Stimulated activated CD8-positive, alpha-beta memory T cell treated with anti-CD3 and anti-CD28 coated beads, Interleukin-15, amount 100 ng/mL, for 1 hour (primary cell): Measurements from ENCODE around the gene PGLYRP3.

Source experiments
- DNase-seq: peaks from one replicate; pipeline ENCODE4 v3.0.0-alpha.2; 2020; ENCODE audit warnings: low read depth

The PGLYRP3 gene

DNA sequence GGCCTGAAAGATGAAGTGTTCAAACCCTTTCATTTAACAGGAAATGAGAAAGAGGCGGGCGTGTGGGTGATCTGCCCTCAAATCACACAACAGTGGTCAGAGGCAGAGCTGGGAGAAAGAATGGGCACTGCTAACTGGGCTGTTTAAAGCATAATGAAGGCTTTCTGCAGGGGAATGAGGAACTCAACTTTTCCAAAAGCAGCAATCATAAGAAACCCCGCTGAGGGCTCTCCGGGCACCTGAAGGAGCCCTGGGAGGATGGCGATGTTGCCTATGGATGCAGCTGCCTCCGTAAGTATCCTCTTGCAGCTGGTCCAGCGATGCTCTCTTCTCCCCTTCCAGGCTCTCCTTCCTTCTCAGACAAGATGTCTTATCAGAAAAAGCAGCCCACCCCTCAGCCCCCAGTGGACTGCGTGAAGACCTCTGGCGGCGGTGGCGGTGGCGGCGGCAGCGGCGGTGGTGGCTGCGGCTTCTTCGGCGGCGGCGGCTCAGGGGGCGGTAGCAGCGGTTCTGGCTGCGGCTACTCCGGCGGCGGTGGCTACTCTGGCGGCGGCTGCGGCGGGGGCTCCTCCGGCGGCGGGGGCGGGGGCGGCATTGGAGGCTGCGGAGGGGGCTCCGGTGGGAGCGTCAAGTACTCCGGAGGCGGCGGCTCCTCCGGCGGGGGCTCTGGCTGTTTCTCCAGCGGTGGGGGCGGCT is 52.0 kb downstream of the PGLYRP3 start:
- DNase-seq = no peak

DNA sequence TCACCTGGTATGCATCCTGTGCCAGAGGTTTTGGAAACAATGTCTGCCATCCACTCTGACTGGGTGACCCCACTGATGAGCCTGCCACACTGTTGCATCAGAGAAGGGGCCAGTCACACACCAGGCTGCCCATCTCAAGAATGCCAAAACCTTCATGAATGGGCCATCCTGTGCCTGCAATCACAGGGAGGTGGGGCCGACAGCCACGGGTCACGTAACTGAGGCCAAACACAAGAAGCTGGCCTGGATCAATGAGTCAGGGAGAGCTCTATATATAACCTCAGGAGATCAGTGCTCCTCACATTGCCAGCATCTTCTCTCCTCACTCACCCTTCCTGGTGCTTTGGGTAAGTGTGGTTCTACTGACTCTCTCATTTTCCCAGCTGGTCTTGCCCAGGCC is 53.4 kb downstream of the PGLYRP3 start, which contains the start of gene LORICRIN:
Gene LORICRIN, plus strand, starts transcription at position 301 of the 400 bp plus-strand sequence. CDS start 1,263 bp downstream, outside the sequence.
- DNase-seq = no peak

DNA sequence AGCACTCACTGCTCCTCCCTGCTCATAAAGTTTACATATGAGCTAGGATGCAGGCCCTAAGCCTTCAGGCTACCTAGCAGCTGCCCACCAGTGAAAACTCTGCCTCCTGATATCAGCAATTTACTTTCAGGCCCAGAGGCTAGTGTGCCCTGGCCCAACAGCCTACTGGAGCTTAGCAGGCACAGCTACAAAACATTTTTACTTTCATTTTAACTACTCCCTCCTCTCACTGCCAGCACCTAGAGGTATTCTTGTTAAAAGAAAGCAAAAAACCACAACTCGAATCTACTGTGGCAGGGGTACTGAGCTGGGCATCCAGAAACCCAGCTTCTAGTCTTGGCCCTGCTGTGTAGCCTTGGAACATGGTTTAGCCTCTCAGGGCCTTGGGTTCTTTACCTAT is 59.1 kb downstream of the PGLYRP3 start:
- DNase-seq = no peak

DNA sequence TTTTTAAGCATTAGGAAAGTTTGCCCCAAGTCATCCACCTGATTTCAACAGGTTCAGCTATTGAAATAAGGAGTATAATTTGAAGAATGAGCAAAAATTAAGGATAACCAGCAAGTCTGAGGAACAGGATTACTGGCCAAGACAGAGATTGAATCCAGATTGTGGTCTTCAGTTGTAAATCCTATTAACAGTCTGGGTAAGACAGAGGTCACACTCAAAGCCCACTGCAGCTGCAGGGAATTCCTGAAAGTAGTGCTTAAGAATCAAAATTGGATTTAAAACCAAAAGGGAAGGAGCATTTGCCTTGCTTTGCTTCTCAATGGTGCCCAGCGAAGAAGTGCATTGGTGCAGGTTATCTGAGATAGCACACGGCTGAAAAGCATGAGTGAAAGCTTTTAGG is 59.7 kb downstream of the PGLYRP3 start:
- DNase-seq = no peak

DNA sequence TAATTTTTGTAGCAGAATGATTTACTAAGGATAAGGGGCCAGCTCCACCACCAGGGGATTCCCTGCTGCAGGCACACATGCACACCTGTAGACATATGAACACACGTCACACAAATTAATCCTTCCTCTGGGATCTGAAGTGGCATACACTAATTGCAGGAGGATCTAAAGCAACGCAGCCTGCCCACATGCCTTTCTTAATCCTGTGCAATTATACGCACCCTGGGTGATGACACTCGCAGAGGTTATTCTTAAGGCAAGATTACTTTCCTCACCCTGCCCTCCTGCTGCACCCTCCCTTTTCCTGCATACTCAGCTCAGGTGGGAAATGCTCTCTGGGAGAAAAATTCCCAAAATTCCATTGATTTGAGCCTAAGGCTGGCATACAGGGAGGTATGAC is 60.8 kb downstream of the PGLYRP3 start:
- DNase-seq = no peak

DNA sequence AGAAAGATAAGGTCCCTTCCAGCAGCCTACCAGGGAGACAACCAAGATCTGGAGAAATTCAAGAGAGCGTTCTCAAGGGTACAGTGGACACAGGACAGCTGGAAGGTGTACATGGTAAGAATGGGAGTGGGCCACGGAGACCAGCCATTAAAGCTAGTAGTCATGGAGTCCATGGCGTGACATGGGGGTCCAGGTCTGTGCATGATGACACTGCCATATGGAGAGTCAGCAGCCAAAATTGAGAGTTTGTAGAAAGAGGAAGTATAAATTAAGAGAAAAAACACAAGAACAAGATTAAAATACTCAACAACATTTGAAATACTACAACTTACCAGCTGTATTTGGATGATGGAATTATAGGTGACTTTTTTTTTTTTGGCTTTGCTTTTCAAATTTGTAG is 61.2 kb downstream of the PGLYRP3 start:
- DNase-seq = no peak

DNA sequence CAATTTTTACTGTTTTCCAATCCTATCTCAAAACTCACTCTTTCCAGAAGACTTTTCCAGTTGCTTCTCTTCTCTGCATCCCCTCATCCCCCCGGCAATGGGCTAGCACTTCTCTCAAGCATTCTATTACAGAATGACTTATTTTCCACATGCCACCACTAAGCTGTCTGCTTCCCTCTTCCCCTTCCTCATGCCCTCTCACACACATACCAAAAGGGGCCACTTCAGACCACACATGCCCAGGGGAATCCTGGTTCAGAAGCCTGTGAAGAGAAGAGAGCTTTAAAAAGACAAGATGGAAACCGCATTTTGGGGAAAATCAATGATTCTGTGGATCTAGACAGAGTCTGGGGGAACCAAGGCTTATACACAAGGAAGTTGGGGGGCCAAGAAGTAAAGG is 61.7 kb downstream of the PGLYRP3 start:
- no peak for DNase-seq

DNA sequence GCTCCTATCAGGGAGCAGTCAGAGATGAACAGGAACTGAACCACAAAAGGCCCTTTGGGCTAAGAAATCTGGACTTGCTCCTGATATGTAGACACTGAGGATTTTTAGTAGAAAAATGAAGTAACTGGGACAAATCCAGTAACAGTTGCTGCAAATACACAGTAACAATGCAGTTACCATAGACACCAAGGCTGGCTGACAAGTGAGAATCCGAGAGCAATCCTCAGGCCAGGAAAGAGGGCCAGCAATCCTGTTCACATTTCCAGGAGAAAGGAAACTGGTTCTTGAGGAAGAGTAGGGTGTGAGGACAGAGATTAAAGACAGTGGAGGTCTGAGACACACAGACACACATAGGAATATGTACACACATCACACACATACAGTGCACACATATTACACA is 62.6 kb downstream of the PGLYRP3 start:
- no peak for DNase-seq

DNA sequence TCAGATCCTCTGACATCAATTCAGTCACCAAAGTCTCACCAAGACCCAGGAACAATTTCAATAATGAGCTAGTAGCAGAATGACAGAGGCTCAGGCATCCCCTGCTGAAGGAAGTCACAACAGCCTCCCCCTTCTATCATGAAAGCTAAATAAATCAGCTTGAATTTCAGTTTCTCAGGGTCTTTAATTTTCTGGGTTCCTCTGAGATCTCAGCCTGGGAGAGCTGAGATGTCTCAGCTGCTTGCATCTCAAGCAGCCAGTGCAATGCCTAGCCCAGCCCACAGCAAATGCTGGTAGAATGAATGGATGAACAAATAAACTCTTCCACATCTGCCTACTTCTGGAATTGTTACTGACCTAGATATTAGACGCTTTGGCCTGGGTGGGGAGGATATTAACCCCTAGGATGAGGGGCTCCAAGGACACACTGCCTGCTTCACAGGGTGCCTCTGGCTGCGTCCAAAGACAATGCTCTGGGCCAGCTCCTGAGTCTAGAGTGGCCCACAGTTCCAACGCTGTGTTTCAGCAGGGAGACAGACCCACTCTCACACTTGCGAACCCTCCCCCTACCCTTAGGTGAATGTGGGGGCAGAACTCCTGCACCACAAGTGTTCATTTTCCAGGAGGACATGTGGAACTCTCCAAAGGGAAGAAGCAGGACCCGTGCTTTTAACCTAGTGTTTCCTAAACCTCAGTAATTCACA is 64.4 kb downstream of the PGLYRP3 start:
- DNase-seq = no peak
